Tibial nerve (tissue), 4 donors: ENCODE data around the gene ALG14. TPM values are rescaled to one million over a fixed set of nuclear protein-coding genes. Genes with fewer than 3 reads are reported as not detected.
"Not testable (repeated sequence)": the region's sequence is repeated elsewhere in the genome, so short reads cannot be mapped to it uniquely, and the experiment has no call there.

ENCODE experiments used
- DNase-seq, 2 donors: peaks; one replicate each; pipeline ENCODE4 v3.0.0-alpha.2; 2019; ENCODE audit warnings: low spot score in 2 of 2
- H3K27ac ChIP-seq, 4 donors: fragments of 200-600 bp; sonication (generic) in 3 of 4; one replicate each; pipeline ENCODE4 v1.5.1; 2017 to 2019; ENCODE audit warnings: mild to moderate bottlenecking in 1 of 4
- H3K27me3 ChIP-seq, 2 donors: fragments of 200-600 bp; sonication (generic) in 1 of 2; one replicate each; pipeline versions ENCODE4 v1.5.1 to v1.6.0; 2017 to 2019
- H3K36me3 ChIP-seq, 3 donors: fragments of 200-600 bp; sonication (generic); one replicate each; pipeline ENCODE4 v1.5.1; 2018 to 2019
- H3K4me1 ChIP-seq, 4 donors: fragments of 200-600 bp; sonication (generic) in 3 of 4; one replicate each; pipeline ENCODE4 v1.5.1; 2017 to 2019
- H3K4me3 ChIP-seq, 4 donors: fragments of 200-600 bp; sonication (generic) in 3 of 4; one replicate each; pipeline ENCODE4 v1.5.1; 2017 to 2019; ENCODE audit warnings: mild to moderate bottlenecking in 1 of 4, moderate library complexity in 1 of 4
- H3K9me3 ChIP-seq, 4 donors: fragments of 200-600 bp; sonication (generic) in 3 of 4; one replicate each; pipeline ENCODE4 v1.5.1; 2017 to 2019
- EP300 ChIP-seq, 2 donors: sonication (generic); formaldehyde crosslinking; IDR thresholded peaks; one replicate each; pipeline ENCODE4 v1.6.1; 2017; ENCODE audit warnings: antibody characterized with exemption in 2 of 2, mild to moderate bottlenecking in 1 of 2
- POLR2A ChIP-seq, 2 donors: fragments of 450-650 bp; IDR thresholded peaks; one replicate each; pipeline ENCODE4 v1.6.1; 2017; ENCODE audit warnings: antibody characterized with exemption in 2 of 2, mild to moderate bottlenecking in 2 of 2, moderate library complexity in 2 of 2
- WGBS, 2 donors: methylation state at CpG; one replicate each; pipeline ENCODE4 v1.1.5; 2018; 5-methylcytosine and 5-hydroxymethylcytosine counted together
- total RNA-seq, 4 donors: library from RNA; depleted of rRNA; stranded (reverse); fragments of >200 nt; gene quantifications; one replicate each; pipeline ENCODE4 v1.1.0, GENCODE V29; 2016
- TF ChIP-seq, protein P1 (sequence below), 5 experiments: fragments of 200-600 bp in 3 of 5; fragments of 450-650 bp in 2 of 5; sonication (generic) in 3 of 5; IDR thresholded peaks; one replicate each; pipeline ENCODE4 v1.5.1; 2016 to 2019; ENCODE audit warnings: antibody characterized with exemption in 5 of 5, mild to moderate bottlenecking in 3 of 5, moderate library complexity in 2 of 5

The ALG14 gene
- total RNA-seq, 4 donors from 2014 or later, result 1.1 to 1.6 (median 1.5) TPM

DNA sequence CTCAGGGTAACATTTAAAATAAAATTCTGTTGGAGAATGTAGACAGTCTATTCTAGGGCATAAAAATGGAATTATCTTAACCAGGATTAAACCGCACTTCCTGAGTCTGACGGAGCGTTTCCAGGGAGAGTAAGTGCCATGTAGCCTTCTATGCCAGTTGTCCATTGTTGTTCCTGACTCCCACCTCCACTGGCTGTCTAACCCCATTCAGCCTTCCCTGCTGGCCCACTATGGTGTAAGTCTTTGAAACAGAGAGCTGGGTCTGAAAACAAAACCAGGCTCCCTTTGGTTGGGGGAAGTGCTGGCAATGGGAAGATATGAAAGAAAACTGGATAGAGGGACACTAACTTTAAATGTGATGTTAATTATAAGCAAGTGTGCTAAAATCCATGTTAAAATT, 74.6 kb downstream of the ALG14 start:
- TF ChIP-seq EP300 (IDR thresholded peaks at IDR 0.05) (no peak), POLR2A (IDR thresholded peaks at IDR 0.05) (no peak)
- TF ChIP-seq, protein P1, sequence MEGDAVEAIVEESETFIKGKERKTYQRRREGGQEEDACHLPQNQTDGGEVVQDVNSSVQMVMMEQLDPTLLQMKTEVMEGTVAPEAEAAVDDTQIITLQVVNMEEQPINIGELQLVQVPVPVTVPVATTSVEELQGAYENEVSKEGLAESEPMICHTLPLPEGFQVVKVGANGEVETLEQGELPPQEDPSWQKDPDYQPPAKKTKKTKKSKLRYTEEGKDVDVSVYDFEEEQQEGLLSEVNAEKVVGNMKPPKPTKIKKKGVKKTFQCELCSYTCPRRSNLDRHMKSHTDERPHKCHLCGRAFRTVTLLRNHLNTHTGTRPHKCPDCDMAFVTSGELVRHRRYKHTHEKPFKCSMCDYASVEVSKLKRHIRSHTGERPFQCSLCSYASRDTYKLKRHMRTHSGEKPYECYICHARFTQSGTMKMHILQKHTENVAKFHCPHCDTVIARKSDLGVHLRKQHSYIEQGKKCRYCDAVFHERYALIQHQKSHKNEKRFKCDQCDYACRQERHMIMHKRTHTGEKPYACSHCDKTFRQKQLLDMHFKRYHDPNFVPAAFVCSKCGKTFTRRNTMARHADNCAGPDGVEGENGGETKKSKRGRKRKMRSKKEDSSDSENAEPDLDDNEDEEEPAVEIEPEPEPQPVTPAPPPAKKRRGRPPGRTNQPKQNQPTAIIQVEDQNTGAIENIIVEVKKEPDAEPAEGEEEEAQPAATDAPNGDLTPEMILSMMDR (IDR thresholded peaks at IDR 0.05), result no peak
- Histone ChIP-seq H3K4me3 (no peak overlapping the region), H3K27ac (no peak overlapping the region), H3K27me3 (no peaks in the 10 kb centered on the region), H3K9me3 (no peaks in the 10 kb centered on the region), H3K4me1 (peaks cover 0 to 41% (median 22%) of the 10 kb centered on the region in 4 donors), H3K36me3 (no peaks in the 10 kb centered on the region)
- 86% methylated on average over 3 of the region's 3 CpGs for WGBS, 2 donors
- DNase-seq, result no peak

GRCh38 chr1:94995536-94995935, 77.2 kb downstream of the ALG14 start:
- not testable (repeated sequence) for DNase-seq, H3K9me3 ChIP-seq, H3K27me3 ChIP-seq, H3K27ac ChIP-seq, H3K36me3 ChIP-seq, H3K4me3 ChIP-seq
- peaks cover 0 to 26% (median 8%) of the 10 kb centered on the region in 4 donors for H3K4me1 ChIP-seq
- 76 to 80% methylated on average over 6 of the region's 6 CpGs for WGBS, 2 donors

GRCh38 chr1:94994805-94995204, 77.9 kb downstream of the ALG14 start:
- DNase-seq, result no peak
- TF ChIP-seq, protein P1 (IDR thresholded peaks at IDR 0.05), result no peak
- TF ChIP-seq EP300 (IDR thresholded peaks at IDR 0.05) (no peak), POLR2A (IDR thresholded peaks at IDR 0.05) (no peak)
- H3K27ac ChIP-seq, result peak overlapping the region in 1 of 4 donors; percentile 38
- H3K4me1 ChIP-seq, result peaks cover 0 to 26% (median 6%) of the 10 kb centered on the region in 4 donors
- H3K36me3 ChIP-seq, result no peaks in the 10 kb centered on the region
- 36% methylated on average over 2 of the region's 2 CpGs for WGBS, 2 donors
- H3K27me3 ChIP-seq, result no peaks in the 10 kb centered on the region
- H3K9me3 ChIP-seq, result no peaks in the 10 kb centered on the region
- H3K4me3 ChIP-seq, result no peak overlapping the region

DNA sequence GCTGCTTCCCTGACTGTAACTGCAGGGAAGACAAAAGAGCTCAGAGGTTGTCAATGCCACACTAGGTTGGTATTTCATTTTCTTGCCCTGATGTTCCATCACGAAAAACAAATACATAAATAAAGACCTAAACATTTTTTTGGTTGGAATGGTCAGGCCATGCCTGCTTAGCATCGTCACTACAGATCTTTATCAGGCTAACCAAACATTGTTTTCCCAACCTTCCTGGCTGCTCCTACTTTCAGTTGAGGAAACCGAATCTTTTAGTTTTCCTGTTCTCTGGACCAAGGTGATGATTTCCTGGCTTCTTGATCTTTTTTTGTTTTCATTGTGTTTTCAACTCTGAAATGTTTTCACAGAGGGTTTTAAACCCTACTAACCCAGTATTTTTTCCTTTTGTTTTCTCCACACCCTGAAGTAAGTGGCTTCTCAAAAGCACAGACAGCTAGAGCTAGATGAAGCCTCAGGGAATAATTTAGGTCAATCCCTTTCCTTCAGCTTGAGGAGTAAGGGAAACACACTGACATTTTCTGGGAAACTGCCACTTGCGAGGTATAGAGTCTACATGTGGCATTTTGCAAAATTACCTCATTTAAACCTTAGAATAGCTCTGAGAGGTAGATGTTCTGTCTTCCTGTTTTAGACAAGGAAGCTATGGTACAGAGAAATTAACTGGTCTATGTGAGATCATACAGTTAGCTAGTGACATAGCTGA, 78.7 kb downstream of the ALG14 start:
- H3K27ac ChIP-seq, result peak overlapping the region in 1 of 4 donors; percentile 38
- H3K4me1 ChIP-seq, result peaks cover 0 to 19% (median 3%) of the 10 kb centered on the region in 4 donors
- 70 to 76% methylated on average over 4 of the region's 4 CpGs for WGBS, 2 donors
- TF ChIP-seq POLR2A (IDR thresholded peaks at IDR 0.05) (no peak), EP300 (IDR thresholded peaks at IDR 0.05) (no peak)
- TF ChIP-seq, protein P1 (IDR thresholded peaks at IDR 0.05), result no peak
- H3K9me3 ChIP-seq, result no peaks in the 10 kb centered on the region
- H3K36me3 ChIP-seq, result no peaks in the 10 kb centered on the region
- DNase-seq, result no peak
- no peaks in the 10 kb centered on the region for H3K27me3 ChIP-seq
- no peak overlapping the region for H3K4me3 ChIP-seq

DNA sequence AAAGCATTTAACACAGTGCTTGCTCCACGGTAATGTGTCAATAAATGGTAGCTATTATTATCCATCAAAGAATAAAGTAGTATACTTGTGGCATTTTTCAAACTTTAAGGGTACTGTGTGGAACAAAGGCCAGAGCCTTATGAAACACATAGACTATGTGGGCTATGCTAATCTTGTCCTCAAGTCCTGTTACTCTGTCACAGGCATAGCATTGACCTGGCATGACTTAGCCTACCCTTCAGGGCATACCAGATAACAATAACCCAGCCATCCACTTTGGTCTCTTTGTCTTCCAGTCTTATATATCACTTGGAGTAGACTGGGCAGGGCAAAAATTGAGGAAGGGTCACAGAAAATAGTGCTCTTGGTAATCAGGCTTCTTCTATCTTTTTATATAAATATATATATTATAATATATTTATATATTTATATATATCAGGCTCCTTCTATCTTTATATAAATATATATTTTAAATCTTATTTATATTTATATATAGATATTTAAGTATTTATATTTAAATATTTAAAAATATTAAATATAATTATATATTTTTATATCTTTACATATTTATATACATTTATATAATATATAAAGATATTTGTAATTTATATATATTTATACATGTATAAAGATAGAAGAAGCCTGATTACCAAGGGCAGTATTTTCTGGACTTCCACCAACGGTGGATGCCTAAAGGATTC, 79.7 kb downstream of the ALG14 start:
- Histone ChIP-seq H3K4me3 (no peak overlapping the region), H3K27ac (no peak overlapping the region), H3K36me3 (no peaks in the 10 kb centered on the region), H3K27me3 (no peaks in the 10 kb centered on the region), H3K9me3 (no peaks in the 10 kb centered on the region), H3K4me1 (peaks cover 0 to 16% (median 3%) of the 10 kb centered on the region in 4 donors)
- 56 to 65% methylated on average over 2 of the region's 2 CpGs for WGBS, 2 donors
- no peak for DNase-seq
- TF ChIP-seq, protein P1 (IDR thresholded peaks at IDR 0.05), result no peak
- TF ChIP-seq POLR2A (IDR thresholded peaks at IDR 0.05), result no peak
- TF ChIP-seq EP300 (IDR thresholded peaks at IDR 0.05), result no peak
